K562 (cell line): ENCODE results near the gene LHX5.

Experiments
- ATF6 ChIP-seq: sonication (generic); formaldehyde crosslinking; IDR thresholded peaks from 2 replicates; pipeline ENCODE4 v1.4.0; 2020; ENCODE audit warnings: mild to moderate bottlenecking, missing genetic modification reagents
- ZFX ChIP-seq: sonication (generic); formaldehyde crosslinking; IDR thresholded peaks from 2 replicates; pipeline ENCODE4 v1.8.0; 2022; ENCODE audit warnings: mild to moderate bottlenecking, missing genetic modification reagents, moderate library complexity

- TF ChIP-seq ZFX (CRISPR knock-in tag), result no peak
- TF ChIP-seq ATF6 (CRISPR knock-in tag), result no peak
Observed at GRCh38 chr12:113461666-113462065, 10.0 kb downstream of the LHX5 start.
